Natural killer cell (primary cell): ENCODE results near the gene CWC15. TPM values are rescaled to one million over a fixed set of nuclear protein-coding genes. Genes with fewer than 3 reads are reported as not detected.
A peak's percentile ranks its signal among the peaks of the same experiment; 100 is the strongest.
"Not testable (repeated sequence)": the region's sequence is repeated elsewhere in the genome, so short reads cannot be mapped to it uniquely, and the experiment has no call there.

Experiments
- ATAC-seq, 3 donors: fragments of 150-1000 bp in 2 of 3; fragments of 200-7000 bp in 1 of 3; cut with Tn5 transposase; 1 replicate in 1 of 3; 2 replicates in 2 of 3; pipeline ENCODE4 v1.10.0; 2021; ENCODE audit warnings: mild to moderate bottlenecking in 2 of 3, moderate library complexity in 2 of 3
- DNase-seq, 2 donors: peaks; one replicate each; pipeline versions ENCODE4 v3.0.0 to v3.0.0-alpha.2; 2013 to 2021; ENCODE audit warnings: mixed read lengths in 1 of 2
- H3K27ac ChIP-seq: one replicate; pipeline ENCODE4 v1.5.1; 2013; ENCODE audit warnings: mild to moderate bottlenecking, low read length
- H3K27me3 ChIP-seq: one replicate; pipeline ENCODE4 v1.6.1; 2013; ENCODE audit warnings: low read length; ENCODE audit not compliant: control insufficient read depth, insufficient read depth
- H3K36me3 ChIP-seq: one replicate; pipeline ENCODE4 v1.6.1; 2013; ENCODE audit warnings: low read length; ENCODE audit not compliant: control insufficient read depth, insufficient read depth
- H3K4me1 ChIP-seq: one replicate; pipeline ENCODE4 v1.6.1; 2013; ENCODE audit warnings: low read length; ENCODE audit not compliant: control insufficient read depth, insufficient read depth
- H3K4me3 ChIP-seq: one replicate; pipeline ENCODE4 v1.5.1; 2013; ENCODE audit warnings: low read length
- H3K9me3 ChIP-seq: one replicate; pipeline ENCODE4 v1.6.1; 2013; ENCODE audit warnings: low read length; ENCODE audit not compliant: control insufficient read depth, insufficient read depth
- H3K27ac Mint-ChIP-seq, 2 donors: one replicate each; pipeline ENCODE4 v1.8.0; 2022; ENCODE audit warnings: mild to moderate bottlenecking in 2 of 2, mixed read lengths in 2 of 2, moderate library complexity in 1 of 2
- H3K27me3 Mint-ChIP-seq, 2 donors: one replicate each; pipeline ENCODE4 v1.8.0; 2022; ENCODE audit warnings: low read depth in 2 of 2, mixed read lengths in 2 of 2
- H3K36me3 Mint-ChIP-seq: one replicate; pipeline ENCODE4 v1.8.0; 2022; ENCODE audit warnings: mixed read lengths
- H3K4me1 Mint-ChIP-seq, 2 donors: one replicate each; pipeline ENCODE4 v1.8.0; 2022; ENCODE audit warnings: mixed read lengths in 2 of 2
- H3K4me3 Mint-ChIP-seq: one replicate; pipeline ENCODE4 v1.8.0; 2022; ENCODE audit warnings: mild to moderate bottlenecking, moderate library complexity, mixed read lengths
- H3K9me3 Mint-ChIP-seq, 2 donors: one replicate each; pipeline ENCODE4 v1.8.0; 2022; ENCODE audit warnings: mixed read lengths in 2 of 2
- WGBS: methylation state at CpG from one replicate; pipeline ENCODE4 v1.1.7; 2013; ENCODE audit warnings: missing lambda C conversion rate; ENCODE audit not compliant: insufficient coverage; 5-methylcytosine and 5-hydroxymethylcytosine counted together
- intact Hi-C: fragments of 100-400 bp; cut with micrococcal nuclease; formaldehyde crosslinking; loops from one replicate; pipeline ENCODE4 v1.14.2; 2022
- total RNA-seq, 4 donors: library from RNA; stranded (reverse); fragments of 120-200 nt in 1 of 4; gene quantifications; one replicate each; pipeline versions ENCODE4 v1.2.3 to v1.2.4, GENCODE V29; 2013 to 2022
- TF ChIP-seq, protein P1 (sequence below): fragments of 200-600 bp; IDR thresholded peaks from one replicate; pipeline ENCODE4 v1.8.0; 2022; ENCODE audit warnings: antibody characterized with exemption

Gene CWC15
- 10 to 100 TPM; 76.8 to 90.7 (median 81.3) TPM for total RNA-seq
- total RNA-seq (2013) = 90.3 TPM

GRCh38 chr11:94973099-94973968, at the start of gene CWC15, which contains the start of gene KDM4D:
CWC15 (minus strand) TSS chr11:94973556; CDS start chr11:94972185, 1,371 bp downstream.
KDM4D (plus strand) TSS chr11:94973709; CDS start chr11:94997373, 23,664 bp downstream.
- Histone ChIP-seq H3K27me3 (no peaks in the 10 kb centered on the region), H3K27ac (peak within 1 kb of the TSS; percentile 71), H3K9me3 (no peaks in the 10 kb centered on the region), H3K36me3 (peaks cover 32% of the 10 kb centered on the region), H3K4me1 (peaks cover 4% of the 10 kb centered on the region), H3K4me3 (peak within 1 kb of the TSS; percentile 68)
- H3K27me3 Mint-ChIP-seq = peaks cover 15 to 17% of the 10 kb centered on the region in 2 donors
- TF ChIP-seq, protein P1, sequence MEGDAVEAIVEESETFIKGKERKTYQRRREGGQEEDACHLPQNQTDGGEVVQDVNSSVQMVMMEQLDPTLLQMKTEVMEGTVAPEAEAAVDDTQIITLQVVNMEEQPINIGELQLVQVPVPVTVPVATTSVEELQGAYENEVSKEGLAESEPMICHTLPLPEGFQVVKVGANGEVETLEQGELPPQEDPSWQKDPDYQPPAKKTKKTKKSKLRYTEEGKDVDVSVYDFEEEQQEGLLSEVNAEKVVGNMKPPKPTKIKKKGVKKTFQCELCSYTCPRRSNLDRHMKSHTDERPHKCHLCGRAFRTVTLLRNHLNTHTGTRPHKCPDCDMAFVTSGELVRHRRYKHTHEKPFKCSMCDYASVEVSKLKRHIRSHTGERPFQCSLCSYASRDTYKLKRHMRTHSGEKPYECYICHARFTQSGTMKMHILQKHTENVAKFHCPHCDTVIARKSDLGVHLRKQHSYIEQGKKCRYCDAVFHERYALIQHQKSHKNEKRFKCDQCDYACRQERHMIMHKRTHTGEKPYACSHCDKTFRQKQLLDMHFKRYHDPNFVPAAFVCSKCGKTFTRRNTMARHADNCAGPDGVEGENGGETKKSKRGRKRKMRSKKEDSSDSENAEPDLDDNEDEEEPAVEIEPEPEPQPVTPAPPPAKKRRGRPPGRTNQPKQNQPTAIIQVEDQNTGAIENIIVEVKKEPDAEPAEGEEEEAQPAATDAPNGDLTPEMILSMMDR = no peak
- peak within 1 kb of the TSS; percentile 99 for H3K4me3 Mint-ChIP-seq
- ATAC-seq (peak; percentile 98 to 100 (median 99)), DNase-seq (peak; percentile 88 to 97)
- peaks cover 25 to 35% of the 10 kb centered on the region in 2 donors for H3K4me1 Mint-ChIP-seq
- under 1% methylated on average over 65 of the region's 66 CpGs for WGBS
- peak within 1 kb of the TSS; percentile 91 to 98 for H3K27ac Mint-ChIP-seq
- peaks cover 36% of the 10 kb centered on the region for H3K36me3 Mint-ChIP-seq
- intact Hi-C loops = loop anchor here (1.0 to 2.0 kb wide), 4 partner anchors 95 to 816 kb away; partner anchors contain the start of genes FAM76B and SESN3
- no peaks in the 10 kb centered on the region for H3K9me3 Mint-ChIP-seq

DNA sequence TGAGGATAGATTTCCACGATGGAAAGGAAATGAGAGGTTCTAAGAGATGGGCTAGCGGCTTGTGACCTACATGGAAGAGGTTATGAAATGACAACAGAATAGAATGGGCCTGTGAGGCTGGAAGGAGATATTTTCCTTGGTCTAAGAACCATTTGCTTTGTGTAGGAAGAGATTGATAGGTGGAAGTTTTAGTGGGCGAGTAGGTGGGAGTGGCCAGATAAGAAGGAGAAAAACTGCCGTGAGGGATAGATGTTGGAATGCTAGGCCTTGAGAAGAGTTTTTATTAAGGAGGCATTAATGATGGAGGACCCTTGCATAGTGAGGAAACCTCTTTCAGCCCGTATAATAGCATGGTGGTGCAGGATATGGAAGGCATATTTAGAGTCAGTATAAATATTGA, 48.1 kb upstream of the CWC15 start:
- H3K36me3 Mint-ChIP-seq, H3K4me3 ChIP-seq, H3K27me3 ChIP-seq, H3K4me1 ChIP-seq, H3K27ac ChIP-seq, DNase-seq, intact Hi-C loops, H3K9me3 ChIP-seq, ATAC-seq, H3K9me3 Mint-ChIP-seq, H3K36me3 ChIP-seq, H3K27ac Mint-ChIP-seq, H3K27me3 Mint-ChIP-seq, H3K4me1 Mint-ChIP-seq, H3K4me3 Mint-ChIP-seq: not testable (repeated sequence)
- WGBS = 88% methylated on average over 5 of the region's 5 CpGs

DNA sequence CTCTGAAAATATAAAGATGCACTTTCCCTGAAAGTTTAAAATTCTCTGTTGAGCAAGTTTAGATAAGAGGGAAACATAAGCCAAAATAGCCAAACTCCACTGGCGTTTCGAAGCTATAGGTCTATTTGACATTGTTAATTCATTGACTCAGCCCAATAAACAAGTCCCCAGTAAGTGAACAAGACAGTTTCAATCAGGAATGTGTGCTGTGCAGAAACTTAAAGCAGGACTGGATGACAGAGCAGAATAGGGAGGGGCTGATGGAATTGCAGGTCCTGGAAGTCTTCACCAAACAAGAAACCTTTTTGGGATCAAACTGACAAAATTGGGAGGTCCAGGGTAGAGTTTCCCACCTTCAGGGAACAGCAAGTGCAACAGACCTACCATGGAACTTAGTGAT, 42.8 kb upstream of the CWC15 start:
- no peaks in the 10 kb centered on the region for H3K36me3 ChIP-seq
- ATAC-seq (no peak), DNase-seq (no peak)
- no peaks in the 10 kb centered on the region for H3K27me3 ChIP-seq
- TF ChIP-seq, protein P1 = no peak
- H3K36me3 Mint-ChIP-seq = no peaks in the 10 kb centered on the region
- H3K27me3 Mint-ChIP-seq = peaks cover 10 to 22% of the 10 kb centered on the region in 2 donors
- H3K27ac Mint-ChIP-seq = no peak overlapping the region
- H3K9me3 ChIP-seq = no peaks in the 10 kb centered on the region
- no peak overlapping the region for H3K4me3 Mint-ChIP-seq
- 90% methylated on average over 2 of the region's 2 CpGs for WGBS
- intact Hi-C loops = no loop called here
- no peak overlapping the region for H3K27ac ChIP-seq
- no peaks in the 10 kb centered on the region for H3K9me3 Mint-ChIP-seq
- H3K4me1 ChIP-seq = no peaks in the 10 kb centered on the region
- no peaks in the 10 kb centered on the region for H3K4me1 Mint-ChIP-seq
- no peak overlapping the region for H3K4me3 ChIP-seq

DNA sequence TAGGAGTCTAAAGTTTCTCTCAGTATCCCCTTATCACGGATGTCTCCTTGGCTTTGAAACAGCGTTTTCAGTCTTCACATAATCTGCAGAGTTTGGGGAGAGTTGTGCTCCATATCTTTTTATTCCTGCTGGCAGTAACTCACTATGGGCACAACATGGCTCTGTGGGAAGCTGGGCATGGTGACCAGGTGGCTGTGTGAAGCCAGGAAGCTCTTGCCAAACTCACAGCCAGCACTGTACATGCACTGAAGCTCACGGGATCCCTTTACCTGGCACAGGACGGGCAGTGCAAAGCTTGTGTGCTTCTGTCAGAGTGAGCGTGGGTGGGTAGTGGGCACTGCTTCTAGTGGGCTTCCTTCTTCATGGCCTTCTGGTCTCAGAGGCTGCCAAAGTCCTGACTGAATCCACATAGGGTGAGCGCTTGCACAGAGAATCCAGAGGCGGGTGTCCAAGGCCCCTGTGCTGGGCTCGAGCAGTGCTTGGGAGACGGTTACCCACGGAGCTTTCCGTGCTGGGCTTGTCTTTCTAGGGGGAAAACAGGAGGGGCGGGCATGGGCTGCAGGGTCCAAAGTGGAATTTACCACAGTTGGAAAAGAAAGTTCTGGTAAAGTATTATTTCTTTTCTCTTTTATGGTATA, 40.9 kb upstream of the CWC15 start:
- TF ChIP-seq, protein P1 = no peak
- H3K4me1 ChIP-seq = no peaks in the 10 kb centered on the region
- no peak for ATAC-seq
- H3K36me3 ChIP-seq = no peaks in the 10 kb centered on the region
- H3K27ac ChIP-seq = no peak overlapping the region
- no peaks in the 10 kb centered on the region for H3K36me3 Mint-ChIP-seq
- H3K4me3 Mint-ChIP-seq = no peak overlapping the region
- no peaks in the 10 kb centered on the region for H3K9me3 ChIP-seq
- DNase-seq = no peak
- H3K27me3 Mint-ChIP-seq = peaks cover 13 to 37% of the 10 kb centered on the region in 2 donors
- H3K27me3 ChIP-seq = no peaks in the 10 kb centered on the region
- WGBS = 91% methylated on average over 12 of the region's 12 CpGs
- H3K9me3 Mint-ChIP-seq = no peaks in the 10 kb centered on the region
- H3K27ac Mint-ChIP-seq = no peak overlapping the region
- no peaks in the 10 kb centered on the region for H3K4me1 Mint-ChIP-seq
- intact Hi-C loops = no loop called here
- H3K4me3 ChIP-seq = no peak overlapping the region
